ENCODE data around the gene BICRA. TPM values are rescaled to one million over a fixed set of nuclear protein-coding genes. Genes with fewer than 3 reads are reported as not detected.

BICRA gene
- polyA plus RNA-seq, 1 donor (not counting 4 experiments of a cell fraction or from before 2014, with no cell fraction given): 0.42 TPM

GRCh38 chr19:47608074-47608918, 638 bp upstream of the BICRA start:
- no peak for FAIRE-seq
- dilution Hi-C loops (cut with MboI; ENCODE audit: extremely low pct_ligation_motif_present, low sequenced_read_pairs): no loop called here
- Histone ChIP-seq H3K4me3 (ENCODE audit: control insufficient read depth in 2 of 3, extremely low read depth in 1 of 3, insufficient read depth in 2 of 3, low read depth in 1 of 3, low read length in 3 of 3) (peak overlapping the region; percentile 85 to 98 (median 88)), H3K4me1 (ENCODE audit: control insufficient read depth, extremely low read depth, insufficient read depth, low read length) (peaks cover 7% of the 10 kb centered on the region), H3K9me1 (ENCODE audit: control insufficient read depth, extremely low read depth, insufficient read depth, low read length) (no peaks in the 10 kb centered on the region), H3K36me3 (ENCODE audit: control insufficient read depth in 2 of 2, extremely low read depth in 1 of 2, insufficient read depth in 2 of 2, low read length in 2 of 2) (peaks cover 0 to 2% of the 10 kb centered on the region in 2 experiments), H3K27ac (ENCODE audit: control insufficient read depth, insufficient read depth, low read length) (peak overlapping the region; percentile 88), H3K9me3 (ENCODE audit: control insufficient read depth, low read depth, low read length) (no peaks in the 10 kb centered on the region), H2AFZ (ENCODE audit: control insufficient read depth, low read length) (peak overlapping the region; percentile 83), H3K79me2 (ENCODE audit: control insufficient read depth, insufficient read depth, low read length) (peaks cover 41% of the 10 kb centered on the region), H3K9ac (ENCODE audit: control insufficient read depth, extremely low read depth, insufficient read depth, low read length) (peak overlapping the region; percentile 92), H4K20me1 (ENCODE audit: control insufficient read depth, extremely low read depth, insufficient read depth, low read length) (peaks cover 8% of the 10 kb centered on the region), H3K27me3 (ENCODE audit: control insufficient read depth, extremely low read depth, insufficient read depth, low read length) (no peaks in the 10 kb centered on the region), H3K4me2 (ENCODE audit: control insufficient read depth, extremely low read depth, insufficient read depth, low read depth, low read length) (peak overlapping the region; percentile 82)
- TF ChIP-seq CTCF (optimal IDR thresholded peaks at IDR 0.05 in 1 of 3, IDR thresholded peaks at IDR 0.05 in 1 of 3, conservative IDR thresholded peaks at IDR 0.05 in 1 of 3; ENCODE audit: extremely low read depth in 1 of 3, insufficient read depth in 2 of 3, low read length in 3 of 3) (peak in 1 of 3 experiments; percentile 38), EZH2 (IDR thresholded peaks at IDR 0.05; ENCODE audit: low read length) (no peak)
- no peak for DNase-seq (ENCODE audit: low read depth, low spot score)

- dilution Hi-C loops (cut with MboI; ENCODE audit: extremely low pct_ligation_motif_present, low sequenced_read_pairs): no loop called here
- Histone ChIP-seq H3K79me2 (ENCODE audit: control insufficient read depth, insufficient read depth, low read length) (peaks cover 60% of the 10 kb centered on the region), H3K4me1 (ENCODE audit: control insufficient read depth, extremely low read depth, insufficient read depth, low read length) (peaks cover 7% of the 10 kb centered on the region), H4K20me1 (ENCODE audit: control insufficient read depth, extremely low read depth, insufficient read depth, low read length) (peaks cover 10% of the 10 kb centered on the region), H2AFZ (ENCODE audit: control insufficient read depth, low read length) (no peak overlapping the region), H3K36me3 (ENCODE audit: control insufficient read depth in 2 of 2, extremely low read depth in 1 of 2, insufficient read depth in 2 of 2, low read length in 2 of 2) (peaks cover 0 to 2% of the 10 kb centered on the region in 2 experiments), H3K9ac (ENCODE audit: control insufficient read depth, extremely low read depth, insufficient read depth, low read length) (peak overlapping the region; percentile 92), H3K9me1 (ENCODE audit: control insufficient read depth, extremely low read depth, insufficient read depth, low read length) (peaks cover 2% of the 10 kb centered on the region), H3K27me3 (ENCODE audit: control insufficient read depth, extremely low read depth, insufficient read depth, low read length) (no peaks in the 10 kb centered on the region), H3K27ac (ENCODE audit: control insufficient read depth, insufficient read depth, low read length) (peak overlapping the region; percentile 43), H3K9me3 (ENCODE audit: control insufficient read depth, low read depth, low read length) (no peaks in the 10 kb centered on the region), H3K4me2 (ENCODE audit: control insufficient read depth, extremely low read depth, insufficient read depth, low read depth, low read length) (peak overlapping the region; percentile 76), H3K4me3 (ENCODE audit: control insufficient read depth in 2 of 3, extremely low read depth in 1 of 3, insufficient read depth in 2 of 3, low read depth in 1 of 3, low read length in 3 of 3) (peak overlapping the region; percentile 66 to 98 (median 80))
- TF ChIP-seq EZH2 (IDR thresholded peaks at IDR 0.05; ENCODE audit: low read length) (no peak), CTCF (optimal IDR thresholded peaks at IDR 0.05 in 1 of 3, IDR thresholded peaks at IDR 0.05 in 1 of 3, conservative IDR thresholded peaks at IDR 0.05 in 1 of 3; ENCODE audit: extremely low read depth in 1 of 3, insufficient read depth in 2 of 3, low read length in 3 of 3) (no peak)
- no peak for FAIRE-seq
- DNase-seq (ENCODE audit: low read depth, low spot score): no peak
Observed at GRCh38 chr19:47609906-47610894, 1.3 kb downstream of the BICRA start.

Measured in keratinocyte (primary cell).